HG03354 (cell line): ENCODE data around the gene CRYZ.
A peak's percentile ranks its signal among the peaks of the same experiment; 100 is the strongest.
"Not testable (repeated sequence)": the region's sequence is repeated elsewhere in the genome, so short reads cannot be mapped to it uniquely, and the experiment has no call there.

ENCODE experiments used
- ATAC-seq: cut with Tn5 transposase; IDR thresholded peaks from one replicate; pipeline ENCODE4 v1.9.1; 2021; ENCODE audit warnings: mild to moderate bottlenecking; ENCODE audit not compliant: unreplicated experiment, poor library complexity, severe bottlenecking

Gene CRYZ

DNA sequence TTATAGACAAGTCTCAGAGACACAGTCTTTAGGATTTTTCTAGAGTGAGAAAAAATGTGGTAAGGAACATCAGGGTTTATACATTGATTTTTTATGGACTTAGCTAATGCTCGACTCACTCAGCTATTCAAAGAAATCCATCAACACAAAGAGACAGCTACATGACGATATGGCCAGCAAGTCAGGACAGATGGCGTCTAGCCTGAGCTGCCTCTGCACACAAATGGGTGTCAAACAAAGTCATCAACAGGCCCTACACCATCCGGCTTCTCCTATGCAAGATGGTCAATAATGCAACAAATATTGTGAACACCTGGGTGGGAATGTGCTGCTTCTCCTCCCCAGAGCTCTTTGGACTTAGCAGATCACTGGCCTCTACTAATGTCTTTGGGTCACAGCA, 45.9 kb downstream of the CRYZ start:
- ATAC-seq, result no peak

DNA sequence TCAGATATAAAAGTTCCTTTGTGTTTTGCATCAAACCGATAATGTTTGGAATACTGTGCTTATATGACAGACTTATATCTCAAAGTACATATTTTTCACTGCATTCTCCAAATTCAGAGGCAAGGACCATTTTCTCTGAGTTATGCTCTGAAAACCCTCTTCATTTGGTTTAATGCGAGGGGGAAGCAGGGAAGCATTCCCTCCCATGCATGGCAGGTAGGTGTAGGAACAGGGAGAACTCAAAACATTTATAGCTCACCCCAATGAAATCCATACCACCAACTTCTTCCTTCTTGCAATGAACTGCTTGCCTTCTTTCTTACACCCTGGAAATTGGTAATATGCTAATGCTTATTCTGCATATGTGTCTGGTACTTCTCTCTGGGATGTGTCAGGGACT, 48.5 kb downstream of the CRYZ start:
- ATAC-seq, result no peak

GRCh38 chr1:74683656-74684055, 49.2 kb downstream of the CRYZ start:
- ATAC-seq, result no peak

DNA sequence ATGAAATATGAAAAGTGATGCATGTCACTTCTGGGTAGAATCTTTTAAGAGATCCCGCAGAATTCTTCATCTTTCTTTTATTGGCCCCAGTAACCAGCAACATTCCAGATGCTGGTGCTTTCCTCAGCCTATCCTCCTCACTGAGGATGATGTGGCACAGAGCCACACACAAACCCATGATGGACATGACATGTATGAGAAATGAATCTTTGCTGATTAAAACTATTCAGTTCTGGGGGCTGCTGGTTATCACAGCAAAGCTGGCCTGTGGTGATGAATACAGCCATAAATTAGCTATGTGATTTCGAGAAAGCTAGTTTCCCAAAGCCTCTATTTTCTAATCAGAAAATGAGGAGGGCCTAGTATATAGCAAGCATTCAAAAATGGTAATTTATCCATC, 51.0 kb downstream of the CRYZ start:
- no peak for ATAC-seq

- peak; percentile 71 for ATAC-seq
These were observed 51.4 kb downstream of the CRYZ start for GRCh38 chr1:74681449-74681848.

- peak; percentile 54 for ATAC-seq
These were observed 51.8 kb downstream of the CRYZ start for GRCh38 chr1:74681001-74681400.

DNA sequence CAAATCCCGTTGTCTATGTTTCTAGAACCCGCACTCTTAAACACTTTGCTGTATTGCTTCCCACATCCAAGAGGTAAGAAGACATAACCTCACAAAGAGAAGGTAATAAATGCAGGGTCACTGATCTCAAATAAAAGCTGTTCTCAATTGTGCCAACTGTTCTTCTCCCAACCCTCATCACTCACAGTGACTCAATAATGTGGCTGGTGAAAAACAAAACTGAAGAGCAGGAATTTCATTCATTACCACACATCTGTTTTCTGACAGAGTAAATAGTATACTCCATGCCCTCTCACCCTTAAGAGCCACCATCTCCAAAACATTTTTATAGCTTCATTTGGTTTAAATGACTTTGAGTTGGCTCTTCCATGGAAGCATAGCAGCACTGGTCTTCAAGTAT, 53.0 kb downstream of the CRYZ start:
- ATAC-seq, result no peak

DNA sequence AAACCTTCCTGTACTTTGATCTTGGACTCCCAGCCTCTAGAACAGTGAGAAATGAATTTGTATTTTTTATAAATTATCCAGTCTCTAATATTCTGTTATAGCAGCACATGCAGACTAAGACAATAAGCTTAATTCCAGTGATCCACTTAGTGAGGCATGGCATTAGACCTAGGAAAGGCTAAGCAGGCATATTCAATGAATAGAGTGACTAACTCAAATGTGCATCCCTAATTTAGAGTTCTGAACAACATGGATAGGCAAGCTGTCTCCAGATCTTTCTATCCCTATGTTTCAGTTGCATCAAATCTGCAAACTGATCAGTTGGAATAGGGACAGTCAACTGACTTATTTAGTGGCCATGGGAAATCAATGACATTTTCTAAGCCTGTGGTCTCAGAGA, 54.9 kb downstream of the CRYZ start:
- ATAC-seq, result no peak

DNA sequence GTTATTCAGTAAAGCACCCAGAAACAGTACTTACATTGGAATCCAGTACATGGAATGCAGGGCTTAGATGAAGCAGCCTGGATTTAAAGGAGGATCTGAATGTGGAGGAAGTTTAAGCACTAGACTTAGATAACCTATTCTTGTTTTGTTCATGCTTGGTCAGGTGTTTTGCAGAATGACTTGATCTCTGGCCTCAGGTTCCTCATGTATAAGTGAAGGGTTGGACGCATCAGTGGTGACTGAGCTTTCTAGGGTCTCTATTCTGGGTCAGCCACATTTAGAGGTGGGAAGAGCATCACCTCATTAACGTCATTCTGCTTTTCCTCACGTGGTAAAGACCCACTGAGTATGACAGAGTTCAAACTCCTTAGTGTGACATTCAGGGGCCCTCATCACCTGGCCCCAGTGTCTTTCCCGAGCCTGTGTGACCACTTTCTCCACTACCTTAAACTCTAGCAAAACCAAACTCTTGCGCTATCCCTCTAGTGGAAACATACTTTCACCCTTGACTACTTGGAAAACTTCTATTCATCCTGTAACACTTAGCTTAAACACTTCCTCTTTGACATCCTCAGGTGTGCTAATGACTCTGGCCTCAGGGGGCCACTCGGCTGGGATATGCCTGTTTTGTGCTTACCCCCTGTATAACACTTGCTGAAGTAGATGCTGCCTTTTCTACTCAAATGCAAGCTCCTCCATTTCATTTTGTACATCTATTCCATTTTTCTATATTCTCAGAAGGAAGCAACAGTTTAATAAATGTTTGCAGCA, 58.4 kb downstream of the CRYZ start:
- peak; percentile 36 for ATAC-seq

- ATAC-seq, result peak; percentile 61
These were observed 59.3 kb downstream of the CRYZ start, which contains the start of gene ERICH3 for GRCh38 chr1:74673351-74674111. ERICH3 (minus strand) TSS chr1:74673792; CDS start chr1:74673519, 273 bp downstream.

- not testable (repeated sequence) for ATAC-seq
These were observed 62.0 kb downstream of the CRYZ start for GRCh38 chr1:74670866-74671265.
